ENCODE results near the gene ANGPT4. TPM values are rescaled to one million over a fixed set of nuclear protein-coding genes. Genes with fewer than 3 reads are reported as not detected.

Gene ANGPT4
- total and polyA plus RNA-seq, 2 of the 13 experiments (the other 11 are each of a cell fraction or from before 2014, with no cell fraction given): not detected

- no peak for TF ChIP-seq ZSCAN20 (CRISPR knock-in tag; IDR thresholded peaks at IDR 0.05; ENCODE audit: borderline replicate concordance)
- TF ChIP-seq E2F1 (CRISPR knock-in tag; IDR thresholded peaks at IDR 0.05): peak; percentile 86
- peak; percentile 90; the same call in 1 of the 2 replicates for TF ChIP-seq THAP7 (CRISPR knock-in tag; IDR thresholded peaks at IDR 0.05)
- TF ChIP-seq ZNF18 (CRISPR knock-in tag; IDR thresholded peaks at IDR 0.05; ENCODE audit: insufficient replicate concordance): peak; percentile 93
- TF ChIP-seq ZNF550 (CRISPR knock-in tag; IDR thresholded peaks at IDR 0.05; ENCODE audit: borderline replicate concordance): peak; percentile 42; the same call in 1 of the 2 replicates
- peak; percentile 33; the same call in 1 of the 2 replicates for TF ChIP-seq MIER3 (CRISPR knock-in tag; IDR thresholded peaks at IDR 0.05; ENCODE audit: borderline replicate concordance)
- TF ChIP-seq IRF2 (CRISPR knock-in tag; IDR thresholded peaks at IDR 0.05): peak; percentile 82; the same call in 1 of the 2 replicates
- TF ChIP-seq XBP1 (CRISPR knock-in tag; IDR thresholded peaks at IDR 0.05): no peak; the same call in 1 of the 2 replicates
- no peak for TF ChIP-seq PAX8 (CRISPR knock-in tag; IDR thresholded peaks at IDR 0.05; ENCODE audit: borderline replicate concordance)
- no peak for TF ChIP-seq ARID3A (IDR thresholded peaks at IDR 0.05; ENCODE audit: low read depth, low read length)
- peak; percentile 89 for TF ChIP-seq RBM39 (IDR thresholded peaks at IDR 0.05; ENCODE audit: low read depth, low read length, poor library complexity, severe bottlenecking)
- TF ChIP-seq ZNF354B (CRISPR knock-in tag; IDR thresholded peaks at IDR 0.05): 0 out of 2 replicates have a peak, but pooled peaks have one; percentile 73
- TF ChIP-seq MAF1 (CRISPR knock-in tag; IDR thresholded peaks at IDR 0.05; ENCODE audit: borderline replicate concordance): peak; percentile 86
- TF ChIP-seq ZNF772 (CRISPR knock-in tag; IDR thresholded peaks at IDR 0.05): 0 out of 2 replicates have a peak, but pooled peaks have one; percentile 32
- TF ChIP-seq ZNF274 (CRISPR knock-in tag; IDR thresholded peaks at IDR 0.05): peak; percentile 88; the same call in 1 of the 2 replicates
- TF ChIP-seq CHD4 (IDR thresholded peaks at IDR 0.05; ENCODE audit: borderline replicate concordance, low read length): no peak
- no peak for TF ChIP-seq ZNF577 (CRISPR knock-in tag; IDR thresholded peaks at IDR 0.05; ENCODE audit: borderline replicate concordance, low read depth)
- no peak for TF ChIP-seq GZF1 (CRISPR knock-in tag; IDR thresholded peaks at IDR 0.05)
- peak; percentile 39; the same call in 1 of the 2 replicates for TF ChIP-seq UBTF (CRISPR knock-in tag; IDR thresholded peaks at IDR 0.05)
- TF ChIP-seq BRCA1 (CRISPR knock-in tag; IDR thresholded peaks at IDR 0.05): no peak; the same call in 1 of the 2 replicates
- no peak for TF ChIP-seq SP1 (IDR thresholded peaks at IDR 0.05)
- TF ChIP-seq SP1 (CRISPR knock-in tag; IDR thresholded peaks at IDR 0.05): peak; percentile 64
These were observed 82.5 kb downstream of the ANGPT4 start, which contains the start of gene FAM110A (continued) for GRCh38 chr20:833450-834150.
